Gastrocnemius medialis (tissue), 4 donors: ENCODE measurements around the gene SYNGR2. TPM values are rescaled to one million over a fixed set of nuclear protein-coding genes. Genes with fewer than 3 reads are reported as not detected.
A peak's percentile ranks its signal among the peaks of the same experiment; 100 is the strongest.
"Not testable (repeated sequence)": the region's sequence is repeated elsewhere in the genome, so short reads cannot be mapped to it uniquely, and the experiment has no call there.

ENCODE experiments used
- ATAC-seq, 2 donors: fragments of 150-250 bp; one replicate each; pipeline ENCODE4 v1.9.1; 2016
- DNase-seq, 2 donors: peaks; one replicate each; pipeline ENCODE4 v3.0.0-alpha.2; 2019
- H3K27ac ChIP-seq, 4 donors: fragments of 200-600 bp; sonication (generic); 1 replicate in 1 of 4; 2 replicates in 3 of 4; pipeline ENCODE4 v1.5.1; 2016 to 2018; ENCODE audit warnings: mild to moderate bottlenecking in 2 of 4, moderate library complexity in 1 of 4
- H3K27me3 ChIP-seq, 3 donors: fragments of 200-600 bp; sonication (generic) in 2 of 3; 1 replicate in 1 of 3; 2 replicates in 2 of 3; pipeline versions ENCODE4 v1.5.1 to v1.6.0; 2016 to 2019; ENCODE audit warnings: mild to moderate bottlenecking in 1 of 3, moderate library complexity in 1 of 3
- H3K36me3 ChIP-seq, 2 donors: fragments of 200-600 bp; sonication (generic) in 1 of 2; one replicate each; pipeline ENCODE4 v1.5.1; 2017 to 2018
- H3K4me1 ChIP-seq, 2 donors: fragments of 200-600 bp; sonication (generic) in 1 of 2; one replicate each; pipeline ENCODE4 v1.5.1; 2016 to 2017; ENCODE audit warnings: mild to moderate bottlenecking in 2 of 2
- H3K4me3 ChIP-seq, 4 donors: fragments of 200-600 bp; sonication (generic) in 3 of 4; 1 replicate in 1 of 4; 2 replicates in 3 of 4; pipeline ENCODE4 v1.5.1; 2016 to 2019; ENCODE audit warnings: mild to moderate bottlenecking in 2 of 4
- H3K9me3 ChIP-seq, 3 donors: fragments of 200-600 bp; sonication (generic) in 2 of 3; 1 replicate in 1 of 3; 2 replicates in 2 of 3; pipeline ENCODE4 v1.5.1; 2016 to 2019
- POLR2A ChIP-seq, 2 donors: fragments of 450-650 bp; IDR thresholded peaks; one replicate each; pipeline ENCODE4 v1.6.1; 2017; ENCODE audit warnings: antibody characterized with exemption in 2 of 2, mild to moderate bottlenecking in 2 of 2, moderate library complexity in 2 of 2
- in situ Hi-C, 4 donors: fragments of 200-750 bp; cut with MboI; loops; one replicate each; pipeline versions ENCODE4 v1.15.0 to v1.8.0; 2017; ENCODE audit warnings: low sequenced_read_pairs in 4 of 4
- intact Hi-C: fragments of 100-400 bp; cut with DNase I; formaldehyde crosslinking; loops from one replicate; pipeline ENCODE4 v1.15.1; 2023; ENCODE audit warnings: low total_unique reads
- total RNA-seq, 4 donors: library from RNA; depleted of rRNA; stranded (reverse); fragments of >200 nt; gene quantifications; one replicate each; pipeline versions ENCODE4 v1.1.0 to v1.2.3, GENCODE V29; 2016
- TF ChIP-seq, protein P1 (sequence below), 5 experiments: fragments of 450-650 bp in 3 of 5; fragments of 200-600 bp in 2 of 5; sonication (generic) in 2 of 5; IDR thresholded peaks in 4 of 5; conservative IDR thresholded peaks in 1 of 5; 1 replicate in 4 of 5; 2 replicates in 1 of 5; pipeline ENCODE4 v1.5.1; 2016 to 2019; ENCODE audit warnings: antibody characterized with exemption in 5 of 5, mild to moderate bottlenecking in 3 of 5, moderate library complexity in 3 of 5

SYNGR2 gene
- total RNA-seq, 4 donors from 2014 or later, result 104 to 218 (median 163) TPM

DNA sequence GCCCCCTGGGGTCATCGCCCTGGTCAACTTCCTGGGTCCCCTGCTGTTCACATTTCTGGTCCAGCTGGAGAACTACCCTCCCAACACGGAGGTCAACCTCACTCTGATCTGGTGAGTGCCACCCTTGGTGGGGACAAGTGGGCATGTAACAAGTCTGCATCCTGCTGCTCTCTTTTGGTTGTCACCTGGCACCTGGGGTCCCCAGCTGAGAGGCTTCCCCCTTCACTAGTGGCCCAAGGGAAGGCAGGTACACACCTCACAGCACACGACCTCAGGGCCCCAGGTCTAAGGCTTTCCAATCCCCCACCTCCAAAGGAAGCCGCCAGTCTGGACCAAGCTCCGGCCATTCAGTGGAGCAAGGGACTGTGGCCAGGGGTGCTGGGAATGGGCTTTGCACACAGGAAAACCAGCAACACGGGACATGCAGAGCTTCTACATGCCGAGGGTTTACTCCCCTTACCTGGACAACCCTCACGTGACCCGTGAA lies 33.4 kb upstream of the SYNGR2 start:
- no peak for DNase-seq
- Histone ChIP-seq H3K27me3 (peaks cover 7 to 23% (median 22%) of the 10 kb centered on the region in 3 donors), H3K4me1 (peaks cover 0 to 7% of the 10 kb centered on the region in 2 donors), H3K27ac (no peak overlapping the region), H3K4me3 (no peak overlapping the region), H3K36me3 (no peaks in the 10 kb centered on the region), H3K9me3 (no peaks in the 10 kb centered on the region)
- intact Hi-C loops, result loop anchor here (2.0 kb wide), 1 partner anchor 22 kb away; no protein-coding TSS in a partner anchor
- TF ChIP-seq, protein P1, sequence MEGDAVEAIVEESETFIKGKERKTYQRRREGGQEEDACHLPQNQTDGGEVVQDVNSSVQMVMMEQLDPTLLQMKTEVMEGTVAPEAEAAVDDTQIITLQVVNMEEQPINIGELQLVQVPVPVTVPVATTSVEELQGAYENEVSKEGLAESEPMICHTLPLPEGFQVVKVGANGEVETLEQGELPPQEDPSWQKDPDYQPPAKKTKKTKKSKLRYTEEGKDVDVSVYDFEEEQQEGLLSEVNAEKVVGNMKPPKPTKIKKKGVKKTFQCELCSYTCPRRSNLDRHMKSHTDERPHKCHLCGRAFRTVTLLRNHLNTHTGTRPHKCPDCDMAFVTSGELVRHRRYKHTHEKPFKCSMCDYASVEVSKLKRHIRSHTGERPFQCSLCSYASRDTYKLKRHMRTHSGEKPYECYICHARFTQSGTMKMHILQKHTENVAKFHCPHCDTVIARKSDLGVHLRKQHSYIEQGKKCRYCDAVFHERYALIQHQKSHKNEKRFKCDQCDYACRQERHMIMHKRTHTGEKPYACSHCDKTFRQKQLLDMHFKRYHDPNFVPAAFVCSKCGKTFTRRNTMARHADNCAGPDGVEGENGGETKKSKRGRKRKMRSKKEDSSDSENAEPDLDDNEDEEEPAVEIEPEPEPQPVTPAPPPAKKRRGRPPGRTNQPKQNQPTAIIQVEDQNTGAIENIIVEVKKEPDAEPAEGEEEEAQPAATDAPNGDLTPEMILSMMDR (IDR thresholded peaks at IDR 0.05 in 4 of 5, conservative IDR thresholded peaks at IDR 0.05 in 1 of 5), result no peak
- TF ChIP-seq POLR2A (IDR thresholded peaks at IDR 0.05), result no peak
- ATAC-seq, result no peak
- in situ Hi-C loops, result no loop called here

DNA sequence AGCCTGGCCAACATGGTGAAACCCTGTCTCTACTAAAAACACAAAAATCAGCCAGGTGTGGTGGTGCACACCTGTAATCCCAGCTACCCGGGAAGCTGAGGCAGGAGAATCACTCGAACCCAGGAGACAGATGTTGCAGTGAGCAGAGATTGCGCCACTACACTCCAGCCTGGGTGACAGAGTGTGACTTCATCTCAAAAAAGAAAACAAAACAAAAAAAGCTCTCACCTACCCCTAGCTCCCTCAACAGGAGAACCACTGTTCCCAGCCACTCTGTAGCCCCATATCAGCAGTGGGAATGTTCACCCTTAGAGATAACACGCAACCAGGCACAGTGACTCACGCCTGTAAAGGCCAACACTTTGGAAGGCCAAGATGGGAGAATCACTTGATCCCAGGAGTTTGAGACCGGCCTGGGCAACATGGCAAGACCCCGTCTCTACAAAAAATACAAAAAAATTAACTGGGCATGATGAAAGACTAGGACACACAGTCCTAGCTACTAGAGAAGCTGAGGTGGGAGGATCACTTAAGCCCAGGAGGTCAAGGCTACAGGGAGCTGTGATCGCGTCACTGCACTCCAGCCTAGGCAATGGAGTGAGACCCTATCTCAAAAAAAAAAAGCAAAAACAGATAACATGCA lies 32.4 kb upstream of the SYNGR2 start:
- H3K4me3 ChIP-seq, result no peak overlapping the region
- H3K36me3 ChIP-seq, result no peaks in the 10 kb centered on the region
- no peak for ATAC-seq
- in situ Hi-C loops (no loop called here), intact Hi-C loops (loop anchor here (2.0 kb wide), 1 partner anchor 23 kb away; no protein-coding TSS in a partner anchor)
- H3K9me3 ChIP-seq, result no peaks in the 10 kb centered on the region
- DNase-seq, result no peak
- peaks cover 4 to 16% (median 12%) of the 10 kb centered on the region in 3 donors for H3K27me3 ChIP-seq
- no peak overlapping the region for H3K27ac ChIP-seq
- peaks cover 0 to 10% of the 10 kb centered on the region in 2 donors for H3K4me1 ChIP-seq
- TF ChIP-seq, protein P1 (IDR thresholded peaks at IDR 0.05 in 4 of 5, conservative IDR thresholded peaks at IDR 0.05 in 1 of 5), result no peak
- no peak for TF ChIP-seq POLR2A (IDR thresholded peaks at IDR 0.05)

DNA sequence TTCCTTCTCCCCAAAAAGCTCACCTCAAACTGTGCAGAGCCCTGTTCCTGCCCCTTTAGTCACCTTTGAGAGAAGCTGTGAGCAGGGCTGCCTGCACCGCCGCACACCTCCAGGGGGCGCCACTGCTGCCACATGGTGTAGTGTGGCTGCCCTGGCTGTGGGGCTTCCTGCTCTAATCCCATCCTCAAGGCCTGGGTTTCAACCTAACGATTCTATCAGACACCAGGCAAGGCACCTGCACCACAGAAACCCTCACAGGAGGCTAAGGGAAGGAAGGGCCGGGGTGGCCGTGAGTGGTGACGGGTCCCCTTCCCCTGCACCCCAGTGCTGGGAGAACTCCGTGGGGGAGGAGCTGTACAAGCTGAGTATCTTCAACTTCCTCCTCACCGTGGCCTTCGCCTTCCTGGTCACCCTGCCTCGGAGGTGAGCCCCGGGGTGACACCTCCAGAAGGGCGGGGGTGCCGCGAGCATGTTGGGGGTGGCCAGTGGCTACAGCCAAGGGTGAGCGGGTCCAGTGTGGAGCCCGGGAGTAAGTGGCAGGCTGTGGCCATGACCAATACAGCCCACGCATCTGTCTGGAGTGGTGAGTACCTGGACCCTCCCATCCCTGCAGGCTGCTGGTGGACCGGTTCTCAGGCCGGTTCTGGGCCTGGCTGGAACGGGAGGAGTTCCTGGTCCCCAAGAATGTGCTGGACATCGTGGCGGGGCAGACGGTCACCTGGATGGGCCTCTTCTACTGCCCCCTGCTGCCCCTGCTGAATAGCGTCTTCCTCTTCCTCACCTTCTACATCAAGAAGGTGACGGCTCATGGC lies 30.8 kb upstream of the SYNGR2 start:
- DNase-seq, result no peak
- H3K4me3 ChIP-seq, result no peak overlapping the region
- intact Hi-C loops (no loop called here), in situ Hi-C loops (no loop called here)
- no peak for TF ChIP-seq POLR2A (IDR thresholded peaks at IDR 0.05)
- TF ChIP-seq, protein P1 (IDR thresholded peaks at IDR 0.05 in 4 of 5, conservative IDR thresholded peaks at IDR 0.05 in 1 of 5), result peak in 1 of 5 experiments; percentile 13
- no peaks in the 10 kb centered on the region for H3K9me3 ChIP-seq
- H3K4me1 ChIP-seq, result peaks cover 0 to 5% of the 10 kb centered on the region in 2 donors
- H3K36me3 ChIP-seq, result no peaks in the 10 kb centered on the region
- H3K27ac ChIP-seq, result no peak overlapping the region
- no peak for ATAC-seq
- no peaks in the 10 kb centered on the region for H3K27me3 ChIP-seq

DNA sequence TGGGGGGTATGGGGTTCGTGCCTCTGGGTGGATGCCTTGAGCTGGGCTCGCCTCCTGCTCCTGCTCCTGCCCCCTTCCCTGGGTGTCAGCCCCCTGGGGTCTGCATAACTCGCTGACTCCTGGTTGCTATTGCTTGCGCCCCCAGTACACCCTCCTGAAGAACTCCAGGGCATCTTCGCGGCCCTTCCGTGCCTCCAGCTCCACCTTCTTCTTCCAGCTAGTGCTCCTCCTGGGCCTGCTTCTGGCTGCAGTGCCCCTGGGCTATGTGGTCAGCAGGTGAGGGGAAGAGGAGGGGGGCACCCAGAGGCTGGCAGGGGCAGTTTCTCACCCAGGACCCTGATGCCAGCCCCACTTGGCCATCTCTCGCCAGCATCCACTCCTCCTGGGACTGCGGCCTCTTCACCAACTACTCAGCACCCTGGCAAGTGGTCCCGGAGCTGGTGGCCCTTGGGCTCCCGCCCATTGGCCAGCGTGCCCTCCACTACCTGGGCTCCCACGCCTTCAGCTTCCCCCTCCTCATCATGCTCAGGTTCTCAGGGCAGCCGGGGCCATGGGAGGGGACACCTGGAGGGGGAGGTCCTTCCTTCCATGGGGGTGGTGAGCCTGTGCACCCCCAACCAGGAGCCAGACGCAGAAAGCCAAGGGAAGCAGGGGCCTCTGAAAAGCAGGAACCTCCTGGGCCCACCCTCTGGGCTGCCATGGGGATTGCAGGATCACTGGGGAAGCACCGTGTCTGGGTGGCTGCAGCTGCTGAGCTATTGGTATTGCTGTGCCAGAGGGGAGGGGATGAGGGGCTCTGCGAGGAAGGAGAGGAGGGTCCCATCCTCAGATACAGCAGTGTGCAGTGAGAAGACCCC lies 29.9 kb upstream of the SYNGR2 start:
- intact Hi-C loops (no loop called here), in situ Hi-C loops (no loop called here)
- no peak overlapping the region for H3K4me3 ChIP-seq
- peaks cover 0 to 8% of the 10 kb centered on the region in 2 donors for H3K4me1 ChIP-seq
- H3K36me3 ChIP-seq, result no peaks in the 10 kb centered on the region
- ATAC-seq (no peak), DNase-seq (no peak)
- no peaks in the 10 kb centered on the region for H3K9me3 ChIP-seq
- H3K27me3 ChIP-seq, result no peaks in the 10 kb centered on the region
- TF ChIP-seq, protein P1 (IDR thresholded peaks at IDR 0.05 in 4 of 5, conservative IDR thresholded peaks at IDR 0.05 in 1 of 5), result no peak
- no peak for TF ChIP-seq POLR2A (IDR thresholded peaks at IDR 0.05)
- H3K27ac ChIP-seq, result no peak overlapping the region

DNA sequence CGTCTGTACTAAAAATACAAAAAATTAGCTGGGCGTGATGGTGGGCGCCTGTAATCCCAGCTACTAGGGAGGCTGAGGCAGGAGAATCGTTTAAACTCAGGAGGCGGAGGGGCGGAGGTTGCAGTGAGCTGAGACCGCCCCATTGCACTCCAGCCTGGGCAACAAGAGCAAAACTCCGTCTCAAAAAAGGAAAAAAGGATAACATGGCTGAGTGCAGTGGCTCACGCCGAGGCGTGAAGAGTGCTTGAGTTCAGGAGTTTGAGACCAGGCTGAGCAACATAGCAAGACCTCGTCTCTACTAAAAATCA lies 28.6 kb upstream of the SYNGR2 start:
- H3K9me3 ChIP-seq, H3K27me3 ChIP-seq, ATAC-seq, intact Hi-C loops, H3K4me3 ChIP-seq, DNase-seq, in situ Hi-C loops, H3K36me3 ChIP-seq: not testable (repeated sequence)
- H3K27ac ChIP-seq, result peak overlapping the region in 2 of 4 donors; percentile 7 to 18
- peaks cover 11 to 21% of the 10 kb centered on the region in 2 donors for H3K4me1 ChIP-seq
